Activated gamma-delta T cell treated with Interleukin-2 at 50 U/mL for 16 hours (primary cell): ENCODE results near the gene FRS3.

ENCODE experiments used
- DNase-seq: peaks from one replicate; pipeline ENCODE4 v3.0.0-alpha.2; 2020

FRS3 gene

GRCh38 chr6:41739041-41739440 lies 40.7 kb downstream of the FRS3 start:
- DNase-seq, result no peak

DNA sequence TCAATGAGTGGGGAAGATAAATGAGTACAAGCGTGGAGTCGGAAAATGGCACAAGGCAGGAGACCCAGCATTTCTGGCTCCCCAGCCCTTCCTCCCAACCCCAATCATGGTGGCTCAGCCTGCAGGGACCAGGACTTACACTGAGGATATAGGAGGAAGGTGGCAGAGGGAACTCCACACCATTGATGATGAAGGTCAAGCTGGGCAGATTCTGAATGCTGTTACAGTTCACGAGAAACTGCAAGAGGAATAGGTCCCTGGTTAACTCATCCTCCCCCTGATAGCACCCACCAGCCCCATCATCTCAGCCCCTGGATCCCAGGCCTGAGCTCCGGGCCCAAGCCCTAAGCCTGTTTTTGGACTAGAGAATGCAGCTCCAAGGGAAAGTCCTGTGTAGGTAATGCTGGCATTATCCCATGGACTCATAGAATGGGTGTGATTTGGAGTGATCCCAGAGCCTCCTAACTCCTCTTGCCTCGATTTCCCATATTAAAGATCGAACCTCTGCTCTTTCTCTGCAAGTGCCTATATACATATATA lies 42.0 kb downstream of the FRS3 start:
- no peak for DNase-seq

DNA sequence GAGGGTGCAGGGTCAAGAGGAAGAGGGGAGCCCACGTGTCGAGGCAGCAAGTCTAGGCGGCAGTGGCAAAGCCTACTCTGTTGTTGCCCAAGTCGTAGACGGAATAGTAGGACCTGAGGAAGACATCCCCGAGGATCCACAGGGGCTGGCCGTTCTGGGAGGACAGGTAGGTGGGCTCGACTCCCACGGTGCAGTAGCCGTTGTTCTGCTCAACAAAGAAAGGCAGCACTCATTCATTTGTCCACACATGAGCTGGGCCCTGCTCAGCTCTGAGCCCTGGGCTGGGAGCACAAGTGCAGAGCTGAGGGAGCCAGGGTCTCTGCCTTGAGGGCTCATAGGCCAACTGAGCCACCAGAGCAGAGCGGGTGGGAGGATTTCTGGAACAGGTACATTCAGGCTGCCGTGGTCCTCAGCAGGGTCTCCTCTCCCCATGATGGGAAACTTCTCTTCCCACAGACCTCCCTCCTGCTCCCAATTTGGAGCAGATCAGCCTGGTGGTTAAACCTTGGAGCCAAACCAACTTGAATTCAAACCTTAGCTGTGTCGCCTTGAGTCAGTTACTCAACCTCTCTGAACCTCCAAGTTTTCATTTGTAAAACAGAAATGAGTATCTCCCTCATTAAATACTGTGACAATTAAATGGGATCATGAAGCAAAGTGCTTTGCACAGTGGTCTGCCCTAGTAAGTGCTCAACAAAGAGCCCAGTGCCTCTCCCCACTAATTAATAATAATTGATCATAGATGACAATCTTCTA lies 42.7 kb downstream of the FRS3 start:
- DNase-seq, result no peak

DNA sequence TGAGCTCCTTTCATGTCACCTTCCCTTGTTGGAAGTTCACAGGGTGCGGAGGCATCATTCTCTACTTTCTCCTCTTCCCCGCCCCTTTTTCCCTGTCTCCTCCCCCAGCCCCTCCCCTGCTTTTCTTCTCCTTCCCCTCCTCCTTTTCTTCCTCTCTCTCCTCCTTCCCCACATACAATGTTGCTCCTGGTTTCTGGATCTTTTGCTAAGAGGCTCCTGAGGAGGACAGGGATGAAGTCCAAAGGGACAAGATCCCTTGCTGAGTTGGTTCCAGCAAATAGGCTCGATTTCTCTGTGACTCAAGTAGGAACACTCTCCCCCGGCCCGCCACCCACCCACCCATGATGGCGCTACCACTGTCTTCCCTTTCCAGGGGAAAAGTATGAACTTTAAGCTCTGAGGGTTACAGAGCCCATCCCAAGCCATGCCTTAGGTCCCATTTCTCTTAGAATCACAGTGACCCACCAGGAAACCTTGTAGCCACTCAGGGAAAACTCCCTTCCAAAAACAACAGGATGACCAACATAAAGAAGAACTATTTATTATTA lies 43.4 kb downstream of the FRS3 start:
- DNase-seq, result no peak

DNA sequence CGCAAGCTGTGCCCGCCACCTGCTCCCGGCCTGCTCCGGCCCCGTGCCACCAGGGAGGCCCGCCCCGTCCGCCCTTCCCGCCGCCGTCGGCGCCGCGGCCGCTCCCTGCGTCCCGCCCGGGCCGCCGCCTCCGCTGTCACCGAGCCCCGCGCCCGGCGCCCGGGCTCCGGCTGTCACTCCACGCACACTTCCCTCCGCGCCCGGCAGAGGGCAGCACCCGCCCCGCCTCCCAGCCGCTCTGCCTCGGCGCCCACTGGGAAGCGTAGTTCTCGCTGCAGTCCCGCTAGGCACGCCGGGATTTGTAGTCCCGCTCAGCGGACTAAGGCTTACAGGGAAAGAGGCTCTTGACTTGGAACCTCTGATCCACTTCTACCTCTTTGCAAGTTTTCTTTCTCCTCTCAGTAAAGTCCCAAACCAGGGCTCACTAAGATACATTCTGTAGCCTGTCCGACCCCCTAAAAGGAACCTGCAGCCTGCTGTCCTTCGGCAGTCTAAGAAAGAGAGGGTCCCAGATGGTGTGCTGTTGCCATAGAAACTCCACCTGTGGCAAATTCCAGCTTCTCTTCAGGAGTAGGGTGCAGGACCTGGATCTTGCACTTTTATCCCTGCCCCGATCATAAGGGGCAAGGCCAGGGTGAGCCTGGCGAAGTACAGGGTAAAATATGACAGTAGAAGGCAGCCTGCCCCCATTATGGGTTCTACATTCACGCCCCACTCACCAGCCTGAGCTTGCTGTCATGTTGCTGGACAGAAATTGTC lies 44.1 kb downstream of the FRS3 start, which contains the start of gene TFEB:
TFEB (minus strand) TSS at position 182 of the 759 bp plus-strand sequence. CDS start 44,395 bp downstream, outside the sequence.
- DNase-seq, result peak; percentile 92

GRCh38 chr6:41734666-41735426 lies 44.9 kb downstream of the FRS3 start:
- peak; percentile 61 for DNase-seq

DNA sequence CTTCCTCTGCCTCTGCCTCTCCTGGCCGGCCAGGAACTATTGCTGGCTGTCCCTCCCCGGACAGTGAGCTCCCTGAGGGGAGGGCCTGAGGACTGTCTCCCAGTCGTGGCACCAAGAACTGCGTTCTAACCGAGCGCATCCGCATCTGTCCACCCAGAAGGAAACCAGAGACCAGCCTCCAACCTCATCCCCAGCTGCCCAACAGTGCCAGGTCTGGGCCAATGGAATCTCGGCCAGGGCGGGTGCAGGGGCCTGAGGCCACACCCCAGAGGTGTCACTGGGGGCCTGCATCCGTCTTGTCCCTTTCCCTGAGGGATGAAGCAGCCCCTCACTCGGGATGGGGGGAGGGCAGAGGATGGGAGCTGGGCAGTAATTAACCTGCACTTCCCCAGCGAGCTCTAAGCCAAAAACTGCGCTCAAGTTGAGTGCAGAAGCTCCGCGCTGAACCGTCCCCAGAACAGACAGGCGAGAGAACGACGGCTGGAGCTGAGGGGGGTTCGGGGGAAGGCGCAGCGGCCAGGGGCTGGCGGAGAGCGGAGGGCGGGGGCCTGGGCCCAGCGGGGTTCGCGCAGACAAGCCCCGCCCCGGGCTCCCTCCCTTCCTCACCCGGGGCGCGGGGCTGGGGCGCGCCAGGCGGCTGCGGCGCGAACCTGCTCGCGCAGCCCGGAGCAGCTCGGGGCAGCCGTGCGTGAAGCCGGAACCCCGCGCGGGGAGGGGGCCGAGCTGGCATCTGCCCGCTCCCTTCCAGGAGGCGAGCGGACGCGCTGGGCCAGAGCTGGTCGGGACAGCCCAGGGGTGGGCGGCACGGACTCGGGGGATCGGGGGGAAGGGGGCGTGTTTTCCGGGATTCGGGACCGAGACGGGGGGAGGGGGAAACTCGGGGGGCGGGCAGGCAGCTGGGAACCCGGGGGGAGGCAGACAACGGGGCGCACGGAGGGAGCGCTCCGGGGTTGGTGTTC lies 45.7 kb downstream of the FRS3 start:
- DNase-seq, result peak; percentile 63

DNA sequence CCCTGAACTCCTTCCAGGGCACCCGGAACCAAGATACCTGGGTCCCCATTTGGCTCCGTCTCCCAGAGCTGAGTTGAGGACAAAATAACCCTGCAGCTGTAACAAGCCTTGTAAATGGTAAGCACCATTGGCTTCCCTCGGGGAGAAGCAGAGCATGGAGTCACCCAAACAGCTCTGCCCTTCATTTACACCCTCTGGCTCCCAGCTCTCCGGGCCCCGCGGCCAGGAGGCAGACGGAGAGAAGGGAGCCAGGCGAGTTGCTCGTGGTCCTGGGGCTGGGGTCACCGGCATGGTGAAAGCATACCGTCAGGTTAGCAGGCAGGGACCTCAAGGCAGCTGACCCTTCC lies 46.4 kb downstream of the FRS3 start:
- DNase-seq, result no peak

GRCh38 chr6:41732591-41733359 lies 46.9 kb downstream of the FRS3 start:
- peak; percentile 55 for DNase-seq

GRCh38 chr6:41732149-41732548 lies 47.6 kb downstream of the FRS3 start:
- no peak for DNase-seq

DNA sequence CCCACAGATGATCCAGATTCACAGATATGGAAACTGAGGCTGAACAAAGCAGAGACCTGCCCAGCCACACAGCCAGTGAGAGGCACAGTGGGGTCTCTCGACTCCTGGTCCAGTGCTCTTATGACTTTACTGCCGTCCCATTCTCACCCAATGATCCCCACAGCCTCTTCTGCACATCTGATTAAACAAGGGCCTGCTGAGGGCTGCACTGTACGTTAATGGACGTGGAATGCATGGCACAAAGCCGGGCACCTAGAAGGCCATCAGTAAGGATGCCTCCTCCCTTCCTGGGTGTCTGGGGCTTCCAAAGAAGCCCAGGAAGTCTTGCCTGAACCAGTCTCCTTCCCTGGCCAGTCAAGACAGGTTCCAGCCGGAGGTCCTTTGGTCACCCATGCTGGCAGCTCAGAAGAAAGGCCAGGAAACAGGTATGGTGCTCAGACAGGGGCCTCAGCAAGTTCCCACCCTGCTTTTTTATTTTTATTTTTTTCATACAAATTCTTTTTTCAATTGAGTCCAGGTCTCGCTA lies 48.1 kb downstream of the FRS3 start:
- no peak for DNase-seq

- no peak for DNase-seq
These were observed 48.9 kb downstream of the FRS3 start for GRCh38 chr6:41730531-41731436.

DNA sequence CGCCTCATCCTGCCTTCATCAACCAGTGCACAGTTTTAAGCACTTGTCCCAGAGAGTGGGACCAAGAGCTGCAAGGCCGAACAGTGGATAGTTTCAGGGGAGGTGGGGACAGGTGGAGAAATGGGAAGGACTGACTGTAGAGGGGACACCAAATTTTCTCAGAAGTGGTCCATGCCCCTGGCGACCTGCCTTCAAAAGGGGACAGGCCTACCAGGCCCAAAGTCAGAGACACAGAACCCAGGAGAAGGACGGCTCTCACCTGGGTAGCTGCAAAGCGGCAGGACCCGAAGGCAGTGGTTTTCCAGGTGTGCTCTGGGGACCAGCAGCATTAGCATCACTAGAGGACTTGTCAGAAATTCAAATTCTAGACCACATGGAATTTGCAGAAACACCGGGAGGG lies 50.1 kb downstream of the FRS3 start:
- no peak for DNase-seq

- no peak for DNase-seq
These were observed 50.7 kb downstream of the FRS3 start for GRCh38 chr6:41728954-41729353.

DNA sequence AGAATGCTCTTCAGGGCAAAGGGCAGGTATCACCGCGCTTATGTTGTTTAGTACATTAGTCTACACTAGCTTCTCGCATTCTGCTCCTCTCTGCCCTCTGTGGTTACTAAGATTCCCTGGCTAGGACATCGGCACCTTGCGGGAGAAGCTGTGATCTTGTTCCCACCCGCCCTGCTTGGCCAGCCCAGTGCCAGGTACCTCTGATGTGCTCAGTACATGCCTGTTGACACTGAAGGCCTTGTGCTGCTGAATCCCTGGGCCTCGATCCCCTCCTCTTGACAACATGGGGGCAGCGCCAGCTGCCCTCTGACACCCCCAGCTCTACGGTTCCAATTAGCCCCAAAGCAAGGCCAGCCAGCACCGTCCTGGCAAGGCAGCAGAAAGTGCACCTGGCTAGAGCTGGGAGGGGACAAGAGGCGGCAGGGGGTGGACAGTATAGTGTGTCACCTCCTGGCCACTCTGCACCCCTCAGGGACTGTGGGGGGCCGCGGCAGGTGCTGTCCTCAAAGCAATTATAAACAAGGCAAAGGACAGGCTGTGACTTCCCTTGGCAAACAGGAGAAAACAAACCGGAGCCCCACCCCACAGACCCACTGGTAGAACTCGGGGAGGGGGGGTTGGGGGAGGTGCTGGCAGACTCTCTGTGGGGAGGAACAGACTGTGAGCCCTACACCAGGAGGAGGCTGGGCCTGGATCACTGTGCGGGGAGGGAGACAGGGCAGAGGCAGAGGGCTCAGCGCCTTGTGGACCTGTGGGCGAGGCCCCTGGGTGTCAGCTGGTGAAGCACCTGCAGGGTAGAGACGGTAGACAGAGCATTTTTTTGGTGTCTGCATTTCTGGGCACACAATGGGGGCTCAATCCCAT lies 51.4 kb downstream of the FRS3 start:
- no peak for DNase-seq

DNA sequence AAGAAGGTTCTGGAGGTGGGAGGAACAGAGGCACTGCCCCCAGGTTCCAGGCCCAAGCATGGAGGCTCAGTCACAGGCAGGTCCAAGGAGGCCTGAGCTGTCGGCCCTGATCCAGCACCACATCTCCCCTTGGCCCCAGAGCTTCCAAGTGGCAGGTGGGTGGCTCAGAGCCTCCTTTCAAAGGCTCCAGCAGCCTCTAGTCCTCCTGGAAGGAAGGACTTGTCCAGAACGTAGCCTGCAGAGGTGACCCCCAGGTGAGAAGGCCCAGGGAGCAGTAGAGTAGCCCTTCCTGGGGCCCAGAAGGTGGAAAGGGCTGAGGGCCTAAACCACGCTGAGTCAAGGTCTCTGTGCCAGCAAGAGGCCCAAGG lies 52.0 kb downstream of the FRS3 start:
- no peak for DNase-seq

GRCh38 chr6:41726876-41727275 lies 52.8 kb downstream of the FRS3 start:
- no peak for DNase-seq
